NCI-H2081 (cell line): ENCODE data around the gene C9.
"Not testable (repeated sequence)": the region's sequence is repeated elsewhere in the genome, so short reads cannot be mapped to it uniquely, and the experiment has no call there.

Experiments
- DNase-seq, 2 experiments: peaks; one replicate each; lab custom pipeline; 2025; lab: John Stamatoyannopoulos, UW

Gene C9

GRCh38 chr5:39328731-39329130 is 35.6 kb downstream of the C9 start:
- DNase-seq, result no peak

GRCh38 chr5:39323542-39323941 is 40.8 kb downstream of the C9 start:
- no peak for DNase-seq

GRCh38 chr5:39319395-39319794 is 44.9 kb downstream of the C9 start:
- no peak for DNase-seq

- not testable (repeated sequence) for DNase-seq
Measured at GRCh38 chr5:39316464-39316863, 47.8 kb downstream of the C9 start.

GRCh38 chr5:39315995-39316394 is 48.3 kb downstream of the C9 start:
- no peak for DNase-seq

- no peak for DNase-seq
Measured at GRCh38 chr5:39314591-39314990, 49.7 kb downstream of the C9 start.

- DNase-seq, result no peak
Measured at GRCh38 chr5:39309534-39309933, 54.8 kb downstream of the C9 start.

GRCh38 chr5:39302472-39302871 is 61.8 kb downstream of the C9 start:
- DNase-seq, result no peak

GRCh38 chr5:39301406-39301805 is 62.9 kb downstream of the C9 start:
- DNase-seq, result no peak

- DNase-seq, result peak in 1 of 2 experiments; percentile 50
Measured at GRCh38 chr5:39299962-39300361, 64.3 kb downstream of the C9 start.

- DNase-seq, result no peak
Measured at GRCh38 chr5:39294736-39295135, 69.6 kb downstream of the C9 start.

- peak; percentile 86 to 96 for DNase-seq
Measured at GRCh38 chr5:39284552-39284951, 79.7 kb downstream of the C9 start.

- peak; percentile 90 to 95 for DNase-seq
Measured at GRCh38 chr5:39283231-39283818, 81.0 kb downstream of the C9 start.

GRCh38 chr5:39282561-39282960 is 81.7 kb downstream of the C9 start:
- peak in 1 of 2 experiments; percentile 54 for DNase-seq

GRCh38 chr5:39275865-39276264 is 88.4 kb downstream of the C9 start:
- DNase-seq, result not testable (repeated sequence)

- no peak for DNase-seq
Measured at GRCh38 chr5:39274398-39275085, 89.8 kb downstream of the C9 start.

- DNase-seq, result no peak
Measured at GRCh38 chr5:39273314-39273954, 90.9 kb downstream of the C9 start.

GRCh38 chr5:39272869-39273231 is 91.4 kb downstream of the C9 start:
- not testable (repeated sequence) for DNase-seq

GRCh38 chr5:39270225-39270848 is 94.0 kb downstream of the C9 start:
- DNase-seq, result no peak

- DNase-seq, result no peak
Measured at GRCh38 chr5:39267186-39267585, 97.1 kb downstream of the C9 start.

GRCh38 chr5:39266442-39266841 is 97.9 kb downstream of the C9 start:
- no peak for DNase-seq

- DNase-seq, result no peak
Measured at GRCh38 chr5:39264528-39264927, 99.8 kb downstream of the C9 start.

GRCh38 chr5:39262981-39263380 is 101.3 kb downstream of the C9 start:
- DNase-seq, result no peak
